K562 (cell line): ENCODE data around the gene BRAF. TPM values are rescaled to one million over a fixed set of nuclear protein-coding genes. Genes with fewer than 3 reads are reported as not detected.

Experiments
- CREBBP ChIP-seq: IDR thresholded peaks from one replicate; pipeline ENCODE4 v1.6.1; 2012; ENCODE audit warnings: low read depth, mild to moderate bottlenecking, control low read depth, inconsistent platforms, low read length
- HNRNPH1 ChIP-seq: fragments of 200-400 bp; formaldehyde crosslinking; optimal IDR thresholded peaks from 2 replicates; pipeline ENCODE3; 2017; ENCODE audit warnings: low read depth, mild to moderate bottlenecking, low read length, moderate library complexity
- IFI16 ChIP-seq: fragments of 250-450 bp; sonication (Bioruptor Pico); IDR thresholded peaks from 2 replicates; pipeline ENCODE4 v2.1.2; 2022; ENCODE audit warnings: mild to moderate bottlenecking, inconsistent platforms
- KLF1 ChIP-seq: fragments of 450-650 bp; IDR thresholded peaks from 2 replicates; pipeline ENCODE4 v1.6.1; 2016; ENCODE audit warnings: missing genetic modification characterization, missing compliant biosample characterization
- MCM2 ChIP-seq: fragments of 450-650 bp; IDR thresholded peaks from 2 replicates; pipeline ENCODE4 v1.6.1; 2017; ENCODE audit warnings: low read depth, mild to moderate bottlenecking
- SREBF2 ChIP-seq: sonication (generic); formaldehyde crosslinking; IDR thresholded peaks from 2 replicates; pipeline ENCODE4 v1.4.0; 2020; ENCODE audit warnings: mild to moderate bottlenecking, missing genetic modification reagents
- ZNF184 ChIP-seq: sonication (generic); formaldehyde crosslinking; IDR thresholded peaks from 2 replicates; pipeline ENCODE4 v1.5.0; 2020; ENCODE audit warnings: missing genetic modification reagents
- ZNF431 ChIP-seq: sonication (generic); formaldehyde crosslinking; IDR thresholded peaks from 2 replicates; pipeline ENCODE4 v1.8.0; 2022; ENCODE audit warnings: mild to moderate bottlenecking, missing genetic modification reagents
- ZNF699 ChIP-seq: fragments of 250-450 bp; sonication (Bioruptor Pico); IDR thresholded peaks from 2 replicates; pipeline ENCODE4 v1.8.0; 2021; ENCODE audit warnings: mild to moderate bottlenecking, moderate library complexity; ENCODE audit not compliant: insufficient replicate concordance
- polyA plus RNA-seq, 8 experiments: library from polyadenylated mRNA; depleted of rRNA in 4 of 8; stranded (reverse) in 5 of 8; unstranded in 3 of 8; fragments of >200 nt; fragmentation: Nextera tagmentation in 2 of 8; fragmentation: Illumina TruSeq in 1 of 8; extraction: Ambion mirVana in 2 of 8; extraction: Trizol in 1 of 8; gene quantifications; 2 replicates each; pipeline versions ENCODE4 v1.2.1 to v1.2.3, GENCODE V29; 2011 to 2014; ENCODE audit warnings: inconsistent platforms in 1 of 8, missing spikeins in 1 of 8
- total RNA-seq, 7 experiments: library from RNA; depleted of rRNA in 6 of 7; stranded (reverse); fragments of >200 nt in 6 of 7; fragmentation: Illumina TruSeq in 2 of 7; extraction: Trizol in 2 of 7; gene quantifications; 2 replicates each; pipeline versions ENCODE4 v1.2.1 to v1.2.3, GENCODE V29; 2011 to 2021; ENCODE audit warnings: low replicate concordance in 1 of 7
- TF ChIP-seq, protein P1 (sequence below): fragments of 250-450 bp; sonication (Bioruptor Pico); IDR thresholded peaks from 2 replicates; pipeline ENCODE4 v1.8.0; 2022; ENCODE audit warnings: inconsistent platforms, mild to moderate bottlenecking, moderate library complexity, borderline replicate concordance
- TF ChIP-seq, protein P2 (sequence below), 2 experiments: fragments of 450-650 bp in 1 of 2; sonication (generic) in 1 of 2; formaldehyde crosslinking in 1 of 2; IDR thresholded peaks; 2 replicates each; pipeline versions ENCODE4 v1.7.1 to v1.9.0; 2016 to 2022; ENCODE audit warnings: inconsistent platforms in 1 of 2, mild to moderate bottlenecking in 1 of 2, missing genetic modification reagents in 1 of 2

Gene BRAF
- total and polyA plus RNA-seq, 9 of the 15 experiments (the other 6 are each of a cell fraction or from before 2014, with no cell fraction given), result 3.6 to 38.3 (median 21.9) TPM

DNA sequence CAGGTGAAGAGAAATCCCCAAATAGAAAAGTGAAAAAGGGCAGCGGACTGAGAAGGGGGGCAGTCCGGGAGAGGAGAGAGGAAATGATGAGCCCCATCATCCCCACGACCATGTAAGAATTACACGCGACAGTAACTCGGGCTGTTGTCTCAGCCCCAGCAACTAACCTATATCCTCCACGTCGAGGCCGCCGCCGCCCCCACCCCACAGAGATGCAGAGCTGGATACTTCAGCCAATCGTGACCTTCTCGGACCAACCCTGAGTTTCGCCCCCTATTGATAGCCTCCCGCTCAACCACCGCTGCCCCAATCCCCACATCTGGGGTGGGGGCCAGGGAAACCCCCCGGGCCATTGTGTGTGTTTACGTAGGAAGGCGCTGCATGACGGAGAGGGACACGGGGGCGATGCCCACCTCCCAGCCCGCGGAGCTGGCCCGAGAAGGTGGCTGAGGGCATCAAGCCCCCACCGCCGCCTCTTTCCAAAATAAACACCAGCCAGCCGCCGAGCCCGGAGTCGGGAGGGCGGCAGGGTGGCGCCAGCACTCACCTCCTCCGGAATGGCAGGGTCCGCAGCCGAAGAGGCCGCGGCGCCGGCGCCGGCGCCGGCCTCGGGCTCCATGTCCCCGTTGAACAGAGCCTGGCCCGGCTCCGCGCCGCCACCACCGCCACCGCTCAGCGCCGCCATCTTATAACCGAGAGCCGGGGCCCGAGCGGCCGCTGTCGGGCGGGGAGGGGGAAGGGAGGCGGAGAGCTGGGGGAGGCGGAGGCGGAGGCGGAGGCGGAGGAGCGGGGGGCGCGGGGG lies 509 bp downstream of the BRAF start (continued):
- TF ChIP-seq, protein P1, sequence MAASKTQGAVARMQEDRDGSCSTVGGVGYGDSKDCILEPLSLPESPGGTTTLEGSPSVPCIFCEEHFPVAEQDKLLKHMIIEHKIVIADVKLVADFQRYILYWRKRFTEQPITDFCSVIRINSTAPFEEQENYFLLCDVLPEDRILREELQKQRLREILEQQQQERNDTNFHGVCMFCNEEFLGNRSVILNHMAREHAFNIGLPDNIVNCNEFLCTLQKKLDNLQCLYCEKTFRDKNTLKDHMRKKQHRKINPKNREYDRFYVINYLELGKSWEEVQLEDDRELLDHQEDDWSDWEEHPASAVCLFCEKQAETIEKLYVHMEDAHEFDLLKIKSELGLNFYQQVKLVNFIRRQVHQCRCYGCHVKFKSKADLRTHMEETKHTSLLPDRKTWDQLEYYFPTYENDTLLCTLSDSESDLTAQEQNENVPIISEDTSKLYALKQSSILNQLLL (CRISPR knock-in tag), result no peak
- TF ChIP-seq CREBBP, result no peak
- peak; percentile 49; the same call in 1 of the 2 replicates for TF ChIP-seq ZNF431
- no peak for TF ChIP-seq ZNF699 (CRISPR knock-in tag)
- TF ChIP-seq HNRNPH1, result no peak
- 0 out of 2 replicates have a peak, but pooled peaks have one; percentile 29 for TF ChIP-seq KLF1 (tag)
- no peak for TF ChIP-seq IFI16
- TF ChIP-seq SREBF2 (CRISPR knock-in tag), result no peak
- no peak for TF ChIP-seq MCM2
- TF ChIP-seq ZNF184 (CRISPR knock-in tag), result no peak
- TF ChIP-seq, protein P2, sequence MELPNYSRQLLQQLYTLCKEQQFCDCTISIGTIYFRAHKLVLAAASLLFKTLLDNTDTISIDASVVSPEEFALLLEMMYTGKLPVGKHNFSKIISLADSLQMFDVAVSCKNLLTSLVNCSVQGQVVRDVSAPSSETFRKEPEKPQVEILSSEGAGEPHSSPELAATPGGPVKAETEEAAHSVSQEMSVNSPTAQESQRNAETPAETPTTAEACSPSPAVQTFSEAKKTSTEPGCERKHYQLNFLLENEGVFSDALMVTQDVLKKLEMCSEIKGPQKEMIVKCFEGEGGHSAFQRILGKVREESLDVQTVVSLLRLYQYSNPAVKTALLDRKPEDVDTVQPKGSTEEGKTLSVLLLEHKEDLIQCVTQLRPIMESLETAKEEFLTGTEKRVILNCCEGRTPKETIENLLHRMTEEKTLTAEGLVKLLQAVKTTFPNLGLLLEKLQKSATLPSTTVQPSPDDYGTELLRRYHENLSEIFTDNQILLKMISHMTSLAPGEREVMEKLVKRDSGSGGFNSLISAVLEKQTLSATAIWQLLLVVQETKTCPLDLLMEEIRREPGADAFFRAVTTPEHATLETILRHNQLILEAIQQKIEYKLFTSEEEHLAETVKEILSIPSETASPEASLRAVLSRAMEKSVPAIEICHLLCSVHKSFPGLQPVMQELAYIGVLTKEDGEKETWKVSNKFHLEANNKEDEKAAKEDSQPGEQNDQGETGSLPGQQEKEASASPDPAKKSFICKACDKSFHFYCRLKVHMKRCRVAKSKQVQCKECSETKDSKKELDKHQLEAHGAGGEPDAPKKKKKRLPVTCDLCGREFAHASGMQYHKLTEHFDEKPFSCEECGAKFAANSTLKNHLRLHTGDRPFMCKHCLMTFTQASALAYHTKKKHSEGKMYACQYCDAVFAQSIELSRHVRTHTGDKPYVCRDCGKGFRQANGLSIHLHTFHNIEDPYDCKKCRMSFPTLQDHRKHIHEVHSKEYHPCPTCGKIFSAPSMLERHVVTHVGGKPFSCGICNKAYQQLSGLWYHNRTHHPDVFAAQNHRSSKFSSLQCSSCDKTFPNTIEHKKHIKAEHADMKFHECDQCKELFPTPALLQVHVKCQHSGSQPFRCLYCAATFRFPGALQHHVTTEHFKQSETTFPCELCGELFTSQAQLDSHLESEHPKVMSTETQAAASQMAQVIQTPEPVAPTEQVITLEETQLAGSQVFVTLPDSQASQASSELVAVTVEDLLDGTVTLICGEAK (IDR thresholded peaks at IDR 0.05), result no peak; the same call in 1 of the 2 replicates
- TF ChIP-seq, protein P2 (CRISPR knock-in tag; IDR thresholded peaks at IDR 0.05), result no peak
